KMS-11 (cell line): ENCODE data around the gene ZXDC.

Experiments used
- H2AFZ ChIP-seq: fragments of 200-600 bp; sonication (generic); 2 replicates; pipeline ENCODE4 v1.6.1; 2016; ENCODE audit warnings: antibody characterized with exemption, mixed run types, low read depth
- H3K27ac ChIP-seq: fragments of 200-600 bp; sonication (generic); 2 replicates; pipeline ENCODE4 v1.6.1; 2016; ENCODE audit warnings: mild to moderate bottlenecking, mixed run types
- H3K27me3 ChIP-seq: fragments of 200-600 bp; sonication (generic); 2 replicates; pipeline ENCODE4 v1.6.1; 2017; ENCODE audit warnings: mild to moderate bottlenecking, low read depth, mixed run types, moderate library complexity; ENCODE audit not compliant: insufficient read depth
- H3K36me3 ChIP-seq: fragments of 200-600 bp; sonication (generic); 2 replicates; pipeline ENCODE4 v1.6.1; 2017; ENCODE audit warnings: mild to moderate bottlenecking, mixed run types; ENCODE audit not compliant: insufficient read depth
- H3K4me1 ChIP-seq: fragments of 200-600 bp; sonication (generic); 2 replicates; pipeline ENCODE4 v1.6.1; 2016; ENCODE audit warnings: mild to moderate bottlenecking, low read depth, mixed run types; ENCODE audit not compliant: poor library complexity, severe bottlenecking
- H3K4me2 ChIP-seq: fragments of 200-600 bp; sonication (generic); 2 replicates; pipeline ENCODE4 v1.7.0; 2016; ENCODE audit warnings: mild to moderate bottlenecking, mixed run types
- H3K4me3 ChIP-seq: fragments of 200-600 bp; sonication (generic); IDR thresholded peaks from 2 replicates; pipeline ENCODE4 v1.6.1; 2017; ENCODE audit warnings: low read depth, low read length, mixed read lengths; ENCODE audit not compliant: insufficient read depth
- H3K79me2 ChIP-seq: fragments of 200-600 bp; sonication (generic); 2 replicates; pipeline ENCODE4 v1.6.1; 2016; ENCODE audit warnings: low read depth, mixed run types; ENCODE audit not compliant: insufficient read depth
- H3K9ac ChIP-seq: fragments of 200-600 bp; sonication (generic); 2 replicates; pipeline ENCODE4 v1.6.1; 2016; ENCODE audit warnings: mild to moderate bottlenecking, mixed run types
- H4K20me1 ChIP-seq: fragments of 200-600 bp; sonication (generic); 2 replicates; pipeline ENCODE4 v1.6.1; 2016; ENCODE audit warnings: mild to moderate bottlenecking, mixed run types; ENCODE audit not compliant: insufficient read depth
- CTCF ChIP-seq: fragments of 200-600 bp; sonication (generic); conservative IDR thresholded peaks from 2 replicates; pipeline ENCODE4 v1.6.1; 2017; ENCODE audit warnings: low read depth, mild to moderate bottlenecking, antibody characterized with exemption, low read length, moderate library complexity, mixed read lengths

Gene ZXDC

DNA sequence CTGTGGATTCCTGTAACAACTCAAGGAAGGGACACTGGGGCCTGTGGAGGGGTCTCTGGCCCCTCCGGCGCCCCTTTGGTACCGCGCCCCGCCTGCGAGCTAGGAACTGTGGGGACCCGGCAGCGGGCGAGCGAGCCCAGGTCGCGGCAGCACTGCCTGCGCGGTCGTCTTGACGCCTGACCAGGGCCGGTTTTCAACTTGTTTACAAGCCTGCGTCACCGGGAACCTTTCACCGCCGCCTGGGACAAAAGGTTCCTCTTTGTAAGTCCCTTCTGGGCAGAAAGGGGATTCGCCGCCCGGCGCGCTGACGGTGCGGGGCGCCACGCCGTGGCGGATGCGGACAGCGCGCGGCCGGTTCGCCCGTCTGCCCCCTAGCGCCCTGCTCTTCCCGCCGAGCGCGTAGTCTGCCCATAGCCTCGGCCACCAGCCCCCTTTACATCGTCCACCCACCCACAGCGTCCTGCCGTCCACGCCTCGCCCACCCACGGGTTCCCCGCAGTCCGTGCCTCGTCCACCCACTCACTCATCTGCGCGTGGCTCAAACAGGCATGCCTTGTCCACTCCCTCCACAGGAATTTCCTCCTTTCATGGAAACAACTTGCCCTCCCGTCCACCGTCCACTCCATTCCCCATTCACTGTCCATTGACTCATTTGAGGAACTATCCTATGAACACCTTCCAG is 86.4 kb downstream of the ZXDC start:
- no peaks in the 10 kb centered on the region for H4K20me1 ChIP-seq
- H3K27ac ChIP-seq, result no peak overlapping the region
- no peak for TF ChIP-seq CTCF
- H3K4me2 ChIP-seq, result no peak overlapping the region
- H3K4me3 ChIP-seq, result no peak overlapping the region
- no peaks in the 10 kb centered on the region for H3K79me2 ChIP-seq
- H3K36me3 ChIP-seq, result no peaks in the 10 kb centered on the region
- H3K27me3 ChIP-seq, result no peaks in the 10 kb centered on the region
- H3K4me1 ChIP-seq, result no peaks in the 10 kb centered on the region
- H3K9ac ChIP-seq, result no peak overlapping the region
- H2AFZ ChIP-seq, result no peak overlapping the region
